ENCODE data around the gene DPP6.

DPP6 gene

GRCh38 chr7:154886591-154886990, 834.4 kb downstream of the DPP6 start:
- no peaks in the 10 kb centered on the region for H3K36me3 ChIP-seq
- H3K27ac ChIP-seq, result no peak overlapping the region
- no peak for TF ChIP-seq CTCF (IDR thresholded peaks at IDR 0.05; ENCODE audit: low read depth, low read length)
- no peak overlapping the region for H3K4me3 ChIP-seq (ENCODE audit: low read depth, low read length)
- no peak for DNase-seq
- peaks cover 2% of the 10 kb centered on the region for H3K9me3 ChIP-seq (ENCODE audit: severe bottlenecking)
- peaks cover 83% of the 10 kb centered on the region for H3K27me3 ChIP-seq (ENCODE audit: insufficient read depth, low read depth, severe bottlenecking)

GRCh38 chr7:154888690-154889089, 836.5 kb downstream of the DPP6 start:
- no peak for TF ChIP-seq CTCF (IDR thresholded peaks at IDR 0.05; ENCODE audit: low read depth, low read length)

GRCh38 chr7:154892459-154892858, 840.3 kb downstream of the DPP6 start:
- Histone ChIP-seq H3K27ac (no peak overlapping the region), H3K27me3 (ENCODE audit: insufficient read depth, low read depth, severe bottlenecking) (peaks cover 89% of the 10 kb centered on the region), H3K4me3 (ENCODE audit: low read depth, low read length) (no peak overlapping the region), H3K9me3 (ENCODE audit: severe bottlenecking) (no peaks in the 10 kb centered on the region), H3K36me3 (no peaks in the 10 kb centered on the region)
- no peak for TF ChIP-seq CTCF (IDR thresholded peaks at IDR 0.05; ENCODE audit: low read depth, low read length)
- DNase-seq, result no peak

More at GRCh38 chr7:154888690-154889089, 836.5 kb downstream of the DPP6 start:
- Histone ChIP-seq H3K36me3 (no peaks in the 10 kb centered on the region), H3K4me3 (ENCODE audit: low read depth, low read length) (no peak overlapping the region), H3K27ac (no peak overlapping the region), H3K9me3 (ENCODE audit: severe bottlenecking) (peaks cover 2% of the 10 kb centered on the region), H3K27me3 (ENCODE audit: insufficient read depth, low read depth, severe bottlenecking) (peaks cover 91% of the 10 kb centered on the region)
- DNase-seq, result no peak

GRCh38 chr7:154896076-154896475, 843.9 kb downstream of the DPP6 start:
- Histone ChIP-seq H3K27ac (no peak overlapping the region), H3K4me3 (ENCODE audit: low read depth, low read length) (no peak overlapping the region), H3K36me3 (no peaks in the 10 kb centered on the region), H3K9me3 (ENCODE audit: severe bottlenecking) (no peaks in the 10 kb centered on the region), H3K27me3 (ENCODE audit: insufficient read depth, low read depth, severe bottlenecking) (peaks cover 91% of the 10 kb centered on the region)
- TF ChIP-seq CTCF (IDR thresholded peaks at IDR 0.05; ENCODE audit: low read depth, low read length), result no peak
- no peak for DNase-seq

- Histone ChIP-seq H3K36me3 (no peaks in the 10 kb centered on the region), H3K4me3 (ENCODE audit: low read depth, low read length) (no peak overlapping the region), H3K27me3 (ENCODE audit: insufficient read depth, low read depth, severe bottlenecking) (peaks cover 93% of the 10 kb centered on the region), H3K9me3 (ENCODE audit: severe bottlenecking) (no peaks in the 10 kb centered on the region), H3K27ac (no peak overlapping the region)
- no peak for TF ChIP-seq CTCF (IDR thresholded peaks at IDR 0.05; ENCODE audit: low read depth, low read length)
- no peak for DNase-seq
These were observed 847.0 kb downstream of the DPP6 start for GRCh38 chr7:154898973-154899855.
